Thyroid gland (tissue), 4 donors: ENCODE data around the gene PDZD8. TPM values are rescaled to one million over a fixed set of nuclear protein-coding genes. Genes with fewer than 3 reads are reported as not detected.

ENCODE experiments used
- DNase-seq, 2 donors: peaks; one replicate each; pipeline ENCODE4 v3.0.0-alpha.2; 2019
- H3K27ac ChIP-seq, 3 donors: fragments of 200-600 bp; sonication (generic); 1 replicate in 2 of 3; 2 replicates in 1 of 3; pipeline ENCODE4 v1.5.1; 2016 to 2019; ENCODE audit warnings: mild to moderate bottlenecking in 1 of 3, moderate library complexity in 1 of 3
- H3K27me3 ChIP-seq: fragments of 200-600 bp; sonication (generic); one replicate; pipeline ENCODE4 v1.5.1; 2019
- H3K36me3 ChIP-seq, 2 donors: fragments of 200-600 bp; sonication (generic); one replicate each; pipeline ENCODE4 v1.5.1; 2016 to 2019
- H3K4me1 ChIP-seq, 2 donors: fragments of 200-600 bp; sonication (generic); one replicate each; pipeline ENCODE4 v1.5.1; 2017 to 2019
- H3K4me3 ChIP-seq, 3 donors: fragments of 200-600 bp; sonication (generic); replicated peaks in 1 of 3; 1 replicate in 2 of 3; 2 replicates in 1 of 3; pipeline ENCODE4 v1.5.1; 2016; ENCODE audit warnings: mild to moderate bottlenecking in 1 of 3
- H3K9me3 ChIP-seq: fragments of 200-600 bp; sonication (generic); one replicate; pipeline ENCODE4 v1.5.1; 2017
- CTCF ChIP-seq, 6 experiments: fragments of 200-600 bp in 3 of 6; fragments of 450-650 bp in 3 of 6; sonication (generic) in 3 of 6; IDR thresholded peaks; one replicate each; pipeline ENCODE4 v1.5.1; 2016 to 2019; ENCODE audit warnings: antibody characterized with exemption in 6 of 6, mild to moderate bottlenecking in 2 of 6, inconsistent platforms in 1 of 6, moderate library complexity in 1 of 6
- POLR2A ChIP-seq, 2 donors: fragments of 450-650 bp; IDR thresholded peaks; one replicate each; pipeline ENCODE4 v1.6.1; 2017; ENCODE audit warnings: antibody characterized with exemption in 2 of 2, mild to moderate bottlenecking in 2 of 2, moderate library complexity in 1 of 2
- WGBS, 2 donors: methylation state at CpG; one replicate each; pipeline ENCODE4 v1.1.5; 2017; 5-methylcytosine and 5-hydroxymethylcytosine counted together
- intact Hi-C: fragments of 100-400 bp; cut with DNase I; formaldehyde crosslinking; loops from one replicate; pipeline ENCODE4 v1.15.1; 2023
- total RNA-seq, 4 donors: library from RNA; depleted of rRNA; stranded (reverse); fragments of >200 nt; gene quantifications; one replicate each; pipeline ENCODE4 v1.2.3, GENCODE V29; 2016

Gene PDZD8
- total RNA-seq, 4 donors from 2014 or later, result 31.3 to 49.0 (median 35.1) TPM

GRCh38 chr10:117320050-117320665 lies 55.1 kb downstream of the PDZD8 start:
- no peak for TF ChIP-seq POLR2A (IDR thresholded peaks at IDR 0.05)
- peak in 4 of 6 experiments; percentile 16 to 70 (median 66) for TF ChIP-seq CTCF (IDR thresholded peaks at IDR 0.05)
- Histone ChIP-seq H3K27me3 (no peaks in the 10 kb centered on the region), H3K4me1 (peaks cover 11 to 13% of the 10 kb centered on the region in 2 donors), H3K4me3 (no peak overlapping the region), H3K9me3 (no peaks in the 10 kb centered on the region), H3K36me3 (no peaks in the 10 kb centered on the region), H3K27ac (no peak overlapping the region)
- DNase-seq, result no peak
- intact Hi-C loops, result loop anchor here (5.0 kb wide), 1 partner anchor 103 kb away; no protein-coding TSS in a partner anchor
- WGBS, 2 donors, result 73 to 75% methylated on average over 1 of the region's 1 CpG

- H3K4me3 ChIP-seq, result no peak overlapping the region
- peaks cover 11 to 13% of the 10 kb centered on the region in 2 donors for H3K4me1 ChIP-seq
- no peak for DNase-seq
- H3K36me3 ChIP-seq, result no peaks in the 10 kb centered on the region
- intact Hi-C loops, result no loop called here
- H3K27me3 ChIP-seq, result no peaks in the 10 kb centered on the region
- no peaks in the 10 kb centered on the region for H3K9me3 ChIP-seq
- TF ChIP-seq POLR2A (IDR thresholded peaks at IDR 0.05) (no peak), CTCF (IDR thresholded peaks at IDR 0.05) (peak in 3 of 6 experiments; percentile 17 to 48 (median 23))
- no peak overlapping the region for H3K27ac ChIP-seq
Observed at GRCh38 chr10:117318909-117319308, 56.3 kb downstream of the PDZD8 start.

GRCh38 chr10:117316701-117317100 lies 58.5 kb downstream of the PDZD8 start:
- no peaks in the 10 kb centered on the region for H3K27me3 ChIP-seq
- 93 to 99% methylated on average over 2 of the region's 2 CpGs for WGBS, 2 donors
- intact Hi-C loops, result no loop called here
- H3K4me3 ChIP-seq, result no peak overlapping the region
- DNase-seq, result no peak
- H3K27ac ChIP-seq, result no peak overlapping the region
- no peak for TF ChIP-seq CTCF (IDR thresholded peaks at IDR 0.05)
- TF ChIP-seq POLR2A (IDR thresholded peaks at IDR 0.05), result no peak
- H3K9me3 ChIP-seq, result no peaks in the 10 kb centered on the region
- no peaks in the 10 kb centered on the region for H3K36me3 ChIP-seq
- no peaks in the 10 kb centered on the region for H3K4me1 ChIP-seq

- no peaks in the 10 kb centered on the region for H3K36me3 ChIP-seq
- H3K4me1 ChIP-seq, result no peaks in the 10 kb centered on the region
- no peaks in the 10 kb centered on the region for H3K27me3 ChIP-seq
- TF ChIP-seq POLR2A (IDR thresholded peaks at IDR 0.05) (no peak), CTCF (IDR thresholded peaks at IDR 0.05) (no peak)
- WGBS, 2 donors, result 95 to 97% methylated on average over 1 of the region's 1 CpG
- no peaks in the 10 kb centered on the region for H3K9me3 ChIP-seq
- no peak overlapping the region for H3K4me3 ChIP-seq
- no peak for DNase-seq
- intact Hi-C loops, result no loop called here
- no peak overlapping the region for H3K27ac ChIP-seq
Observed at GRCh38 chr10:117313641-117314040, 61.6 kb downstream of the PDZD8 start.

GRCh38 chr10:117312430-117312829 lies 62.8 kb downstream of the PDZD8 start:
- no peaks in the 10 kb centered on the region for H3K27me3 ChIP-seq
- no peak overlapping the region for H3K27ac ChIP-seq
- H3K36me3 ChIP-seq, result no peaks in the 10 kb centered on the region
- intact Hi-C loops, result no loop called here
- DNase-seq, result no peak
- H3K4me3 ChIP-seq, result no peak overlapping the region
- H3K4me1 ChIP-seq, result no peaks in the 10 kb centered on the region
- H3K9me3 ChIP-seq, result no peaks in the 10 kb centered on the region
- WGBS, 2 donors, result 97% methylated on average over 4 of the region's 4 CpGs
- no peak for TF ChIP-seq CTCF (IDR thresholded peaks at IDR 0.05)
- no peak for TF ChIP-seq POLR2A (IDR thresholded peaks at IDR 0.05)
